Kidney (tissue), 14 donors: ENCODE data around the gene IFIT2. TPM values are rescaled to one million over a fixed set of nuclear protein-coding genes. Genes with fewer than 3 reads are reported as not detected.

Source experiments
- DNase-seq, 5 donors: peaks; one replicate each; pipeline ENCODE4 v3.0.0-alpha.2; 2013 to 2020
- FAIRE-seq: peaks from 2 replicates; lab custom pipeline; 2012; peaks lifted over from hg19 to GRCh38; lab: Jason Lieb, UNC
- H3K27ac ChIP-seq, 2 donors: one replicate each; pipeline ENCODE4 v1.7.0; 2013; ENCODE audit warnings: low read depth in 2 of 2, low read length in 2 of 2, inconsistent platforms in 1 of 2
- H3K27me3 ChIP-seq: one replicate; pipeline ENCODE4 v1.7.1; 2013; ENCODE audit warnings: low read length, inconsistent platforms; ENCODE audit not compliant: control insufficient read depth, insufficient read depth
- H3K36me3 ChIP-seq, 3 donors: one replicate each; pipeline versions ENCODE4 v1.7.0 to v1.7.1; 2013; ENCODE audit warnings: low read length in 3 of 3, control low read depth in 1 of 3, inconsistent platforms in 1 of 3; ENCODE audit not compliant: insufficient read depth in 3 of 3, control insufficient read depth in 2 of 3
- H3K4me1 ChIP-seq, 3 donors: one replicate each; pipeline versions ENCODE4 v1.7.0 to v1.7.1; 2013; ENCODE audit warnings: low read length in 3 of 3, inconsistent platforms in 1 of 3, low read depth in 1 of 3; ENCODE audit not compliant: control insufficient read depth in 2 of 3, insufficient read depth in 2 of 3
- H3K4me3 ChIP-seq, 3 donors: one replicate each; pipeline versions ENCODE4 v1.7.0 to v1.8.1; 2013; ENCODE audit warnings: low read length in 3 of 3, control low read depth in 1 of 3, inconsistent platforms in 1 of 3
- H3K9ac ChIP-seq, 3 donors: one replicate each; pipeline versions ENCODE4 v1.7.0 to v1.7.1; 2013; ENCODE audit warnings: low read length in 3 of 3, control low read depth in 1 of 3, inconsistent platforms in 1 of 3
- H3K9me3 ChIP-seq, 3 donors: one replicate each; pipeline versions ENCODE4 v1.7.0 to v1.7.1; 2013; ENCODE audit warnings: low read length in 3 of 3, control low read depth in 1 of 3, inconsistent platforms in 1 of 3; ENCODE audit not compliant: control insufficient read depth in 2 of 3, insufficient read depth in 1 of 3
- intact Hi-C: fragments of 100-400 bp; cut with DNase I; formaldehyde crosslinking; loops from one replicate; pipeline ENCODE4 v1.11.1; 2022
- polyA plus RNA-seq: library from polyadenylated mRNA; stranded (reverse); fragments of 350-450 nt; fragmentation: Illumina TruSeq; extraction: RNeasy Lipid Tissue Mini Kit (QIAGEN cat#74804); gene quantifications from one replicate; pipeline ENCODE4 v1.2.3, GENCODE V29; 2014; ENCODE audit warnings: low read depth, low replicate concordance; ENCODE audit not compliant: insufficient read depth
- total RNA-seq: library from RNA; stranded (reverse); fragmentation: NEBNext Ultra II Directional; extraction: Animal tissue kit (Norgen Biotek cat#: 25700); gene quantifications from one replicate; pipeline ENCODE4 v1.2.1, GENCODE V29; 2021
- TF ChIP-seq, protein P1 (sequence below): IDR thresholded peaks from 3 replicates; pipeline ENCODE4 v1.5.1; 2012; ENCODE audit warnings: mild to moderate bottlenecking, moderate library complexity, borderline replicate concordance; ENCODE audit not compliant: insufficient read depth; ENCODE audit errors: extremely low read depth
- donor health status: control.
- donor health status: control.
- donor health status: control.
- donor health status: control.
- donor health status: control.
- donor health status: DM: yes; HTN: yes; CAD: no.
- donor health status: Normal renal cell carcinoma (clear cell type).

The IFIT2 gene
- total and polyA plus RNA-seq, 2 donors from 2014 or later, result 6.9 to 12.2 TPM

DNA sequence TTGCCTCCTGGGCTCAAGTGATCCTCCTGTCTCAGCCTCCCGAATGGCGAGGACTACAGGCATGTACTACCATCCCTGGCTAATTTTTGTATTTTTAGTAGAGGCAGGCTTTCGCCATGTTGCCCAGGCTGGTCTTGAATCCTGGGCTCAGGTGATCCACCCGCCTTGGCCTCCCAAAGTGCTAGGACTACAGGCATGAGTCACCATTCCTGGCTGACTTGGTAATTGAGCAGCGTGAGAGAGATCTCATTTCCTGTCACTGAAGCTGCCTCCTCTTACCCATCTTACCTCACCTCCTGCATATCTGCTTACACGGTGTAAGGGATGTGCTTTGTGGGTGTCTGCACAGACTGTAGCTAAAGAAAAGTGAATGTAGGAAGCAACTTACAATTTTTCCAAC is 35.6 kb downstream of the IFIT2 start:
- DNase-seq, result no peak
- H3K27me3 ChIP-seq, result no peaks in the 10 kb centered on the region
- H3K4me3 ChIP-seq, result no peak overlapping the region
- peaks cover 10 to 24% (median 23%) of the 10 kb centered on the region in 3 donors for H3K4me1 ChIP-seq
- no peak overlapping the region for H3K27ac ChIP-seq
- FAIRE-seq, result no peak
- no peak overlapping the region for H3K9ac ChIP-seq
- H3K36me3 ChIP-seq, result peaks cover 2 to 14% (median 9%) of the 10 kb centered on the region in 3 donors
- no peaks in the 10 kb centered on the region for H3K9me3 ChIP-seq
- TF ChIP-seq, protein P1, sequence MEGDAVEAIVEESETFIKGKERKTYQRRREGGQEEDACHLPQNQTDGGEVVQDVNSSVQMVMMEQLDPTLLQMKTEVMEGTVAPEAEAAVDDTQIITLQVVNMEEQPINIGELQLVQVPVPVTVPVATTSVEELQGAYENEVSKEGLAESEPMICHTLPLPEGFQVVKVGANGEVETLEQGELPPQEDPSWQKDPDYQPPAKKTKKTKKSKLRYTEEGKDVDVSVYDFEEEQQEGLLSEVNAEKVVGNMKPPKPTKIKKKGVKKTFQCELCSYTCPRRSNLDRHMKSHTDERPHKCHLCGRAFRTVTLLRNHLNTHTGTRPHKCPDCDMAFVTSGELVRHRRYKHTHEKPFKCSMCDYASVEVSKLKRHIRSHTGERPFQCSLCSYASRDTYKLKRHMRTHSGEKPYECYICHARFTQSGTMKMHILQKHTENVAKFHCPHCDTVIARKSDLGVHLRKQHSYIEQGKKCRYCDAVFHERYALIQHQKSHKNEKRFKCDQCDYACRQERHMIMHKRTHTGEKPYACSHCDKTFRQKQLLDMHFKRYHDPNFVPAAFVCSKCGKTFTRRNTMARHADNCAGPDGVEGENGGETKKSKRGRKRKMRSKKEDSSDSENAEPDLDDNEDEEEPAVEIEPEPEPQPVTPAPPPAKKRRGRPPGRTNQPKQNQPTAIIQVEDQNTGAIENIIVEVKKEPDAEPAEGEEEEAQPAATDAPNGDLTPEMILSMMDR, result no peak
- intact Hi-C loops, result no loop called here

DNA sequence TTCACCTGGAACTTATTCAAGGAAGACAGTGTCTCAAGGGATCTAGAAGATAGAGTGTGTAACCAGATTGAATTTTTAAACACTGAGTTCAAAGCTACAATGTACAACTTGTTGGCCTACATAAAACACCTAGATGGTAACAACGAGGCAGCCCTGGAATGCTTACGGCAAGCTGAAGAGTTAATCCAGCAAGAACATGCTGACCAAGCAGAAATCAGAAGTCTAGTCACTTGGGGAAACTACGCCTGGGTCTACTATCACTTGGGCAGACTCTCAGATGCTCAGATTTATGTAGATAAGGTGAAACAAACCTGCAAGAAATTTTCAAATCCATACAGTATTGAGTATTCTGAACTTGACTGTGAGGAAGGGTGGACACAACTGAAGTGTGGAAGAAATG is 36.9 kb downstream of the IFIT2 start:
- DNase-seq, result no peak
- Histone ChIP-seq H3K9me3 (no peaks in the 10 kb centered on the region), H3K36me3 (peaks cover 2 to 14% (median 9%) of the 10 kb centered on the region in 3 donors), H3K4me3 (no peak overlapping the region), H3K9ac (no peak overlapping the region), H3K27me3 (no peaks in the 10 kb centered on the region), H3K4me1 (peaks cover 4 to 19% (median 14%) of the 10 kb centered on the region in 3 donors), H3K27ac (no peak overlapping the region)
- no peak for FAIRE-seq
- intact Hi-C loops, result no loop called here
- TF ChIP-seq, protein P1, result no peak

DNA sequence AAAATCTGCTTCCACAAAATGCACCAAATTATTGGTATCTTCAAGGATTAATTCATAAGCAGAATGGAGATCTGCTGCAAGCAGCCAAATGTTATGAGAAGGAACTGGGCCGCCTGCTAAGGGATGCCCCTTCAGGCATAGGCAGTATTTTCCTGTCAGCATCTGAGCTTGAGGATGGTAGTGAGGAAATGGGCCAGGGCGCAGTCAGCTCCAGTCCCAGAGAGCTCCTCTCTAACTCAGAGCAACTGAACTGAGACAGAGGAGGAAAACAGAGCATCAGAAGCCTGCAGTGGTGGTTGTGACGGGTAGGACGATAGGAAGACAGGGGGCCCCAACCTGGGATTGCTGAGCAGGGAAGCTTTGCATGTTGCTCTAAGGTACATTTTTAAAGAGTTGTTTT is 38.0 kb downstream of the IFIT2 start:
- Histone ChIP-seq H3K4me3 (no peak overlapping the region), H3K9ac (no peak overlapping the region), H3K27ac (no peak overlapping the region), H3K27me3 (no peaks in the 10 kb centered on the region), H3K9me3 (no peaks in the 10 kb centered on the region), H3K36me3 (peaks cover 2 to 14% (median 9%) of the 10 kb centered on the region in 3 donors), H3K4me1 (peaks cover 0 to 16% (median 9%) of the 10 kb centered on the region in 3 donors)
- DNase-seq (no peak), FAIRE-seq (no peak)
- TF ChIP-seq, protein P1, result no peak
- intact Hi-C loops, result no loop called here

DNA sequence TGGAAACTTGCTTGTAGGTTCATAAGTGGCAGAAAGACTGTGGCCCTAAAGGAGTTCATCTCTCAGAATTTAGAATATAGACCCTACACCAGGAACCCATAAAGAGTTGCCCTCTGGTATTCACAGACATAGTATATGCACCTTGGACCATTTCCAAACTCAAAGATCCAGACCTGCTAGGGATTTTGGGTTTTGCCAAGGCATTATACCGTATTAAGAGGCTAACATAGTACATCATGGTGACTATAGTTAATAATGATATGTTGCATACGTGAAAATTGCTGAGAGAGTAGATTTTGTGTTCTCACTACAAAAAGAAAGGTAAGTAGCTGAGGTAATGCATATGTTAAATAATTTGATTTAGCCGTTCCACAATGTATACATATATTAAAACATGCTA is 39.8 kb downstream of the IFIT2 start:
- Histone ChIP-seq H3K9me3 (no peaks in the 10 kb centered on the region), H3K27me3 (no peaks in the 10 kb centered on the region), H3K27ac (no peak overlapping the region), H3K9ac (no peak overlapping the region), H3K36me3 (peaks cover 2 to 14% (median 9%) of the 10 kb centered on the region in 3 donors), H3K4me1 (peaks cover 0 to 15% (median 3%) of the 10 kb centered on the region in 3 donors), H3K4me3 (no peak overlapping the region)
- TF ChIP-seq, protein P1, result no peak
- FAIRE-seq (no peak), DNase-seq (no peak)
- intact Hi-C loops, result no loop called here
